ENCODE results near the gene RABEPK.

Gene RABEPK

DNA sequence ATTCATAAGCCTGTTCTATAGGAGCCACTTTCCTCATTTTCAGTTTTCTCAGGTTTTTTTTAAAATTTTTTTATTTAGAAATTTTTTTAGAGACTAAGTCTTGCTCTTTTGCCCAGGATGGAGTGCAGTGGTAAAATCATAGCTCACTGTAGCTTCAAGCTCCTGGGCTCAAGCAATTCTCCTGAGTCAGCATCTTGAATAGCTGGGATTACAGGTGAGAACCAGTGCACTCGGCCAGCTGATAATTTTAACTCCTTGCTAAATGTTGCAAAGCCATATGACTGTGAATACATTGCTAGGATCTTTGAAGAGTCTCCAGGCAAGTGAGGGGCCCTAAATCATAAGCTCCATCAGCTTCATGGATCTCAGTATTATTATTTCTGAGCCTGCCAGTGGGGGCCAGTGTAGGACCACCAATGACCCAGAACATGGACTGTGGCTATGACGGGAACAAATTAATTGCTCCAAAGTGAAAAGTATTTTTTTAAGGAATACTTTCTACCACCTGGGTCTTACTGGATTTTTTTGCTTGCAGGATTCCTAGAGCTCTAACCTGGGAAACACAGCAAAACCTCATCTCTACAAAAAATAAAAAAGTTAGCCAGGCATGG lies 55.5 kb downstream of the RABEPK start:
- no peak for DNase-seq

DNA sequence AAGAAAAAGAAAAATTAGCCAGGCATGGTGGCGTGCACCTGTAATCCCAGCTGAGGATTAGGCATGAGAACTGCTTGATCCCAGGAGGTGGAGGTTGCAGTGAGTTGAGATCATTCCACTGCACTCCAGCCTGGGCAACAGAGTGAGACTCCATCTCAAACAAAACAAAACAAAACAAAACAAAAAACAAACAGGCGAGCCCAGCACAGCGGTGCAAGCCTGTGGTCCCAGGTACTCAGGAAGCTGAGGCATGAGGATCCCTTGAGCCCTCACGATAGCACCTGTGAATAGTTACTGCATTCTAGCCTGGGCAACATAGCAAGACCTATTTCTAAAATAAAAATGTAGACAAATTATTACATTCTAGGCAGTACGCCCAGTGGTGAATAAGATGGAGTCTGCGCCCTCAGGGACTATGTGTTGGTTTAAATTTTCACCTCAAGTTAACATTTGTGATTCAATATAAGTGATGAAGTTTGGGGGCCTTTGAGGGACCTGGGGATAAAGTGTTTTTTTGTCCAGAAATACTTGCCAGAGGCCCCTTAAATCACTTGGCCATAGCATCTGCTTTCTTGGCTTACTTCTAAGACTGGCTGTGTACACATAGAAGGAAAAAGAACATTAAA lies 57.9 kb downstream of the RABEPK start:
- no peak for DNase-seq

DNA sequence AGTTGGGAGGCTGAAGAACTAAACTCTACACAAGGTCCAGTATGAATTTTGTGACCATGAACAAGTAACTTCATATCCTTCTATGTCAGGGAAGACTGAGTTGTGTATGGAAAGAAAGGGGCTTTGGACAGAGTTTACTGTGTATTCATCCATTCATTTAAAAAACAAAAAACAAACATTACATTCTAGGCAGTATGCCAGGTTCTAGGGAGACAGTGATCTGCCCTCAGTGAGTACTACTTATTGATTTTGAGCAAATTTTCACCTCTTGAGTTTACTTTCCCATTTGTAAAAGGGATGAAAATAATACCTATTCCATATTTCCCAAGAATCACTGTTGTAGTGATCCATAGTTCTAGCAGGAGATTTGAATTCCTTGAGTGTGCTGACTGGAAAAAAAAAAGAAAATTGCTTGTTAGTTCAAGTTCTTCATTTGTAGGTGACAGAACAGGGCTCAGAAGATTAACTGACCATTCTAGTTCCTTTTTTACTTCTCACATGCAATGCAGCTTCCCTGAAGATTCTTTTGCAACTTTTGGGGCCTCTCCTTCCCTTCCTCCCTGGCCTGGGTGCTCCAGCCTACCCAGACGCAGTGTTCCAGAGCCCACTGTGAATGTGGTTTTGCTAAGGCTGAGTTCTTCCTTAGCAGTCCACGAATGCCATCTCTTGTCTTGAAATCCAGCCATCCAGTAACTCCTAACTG lies 58.6 kb downstream of the RABEPK start:
- no peak for DNase-seq

DNA sequence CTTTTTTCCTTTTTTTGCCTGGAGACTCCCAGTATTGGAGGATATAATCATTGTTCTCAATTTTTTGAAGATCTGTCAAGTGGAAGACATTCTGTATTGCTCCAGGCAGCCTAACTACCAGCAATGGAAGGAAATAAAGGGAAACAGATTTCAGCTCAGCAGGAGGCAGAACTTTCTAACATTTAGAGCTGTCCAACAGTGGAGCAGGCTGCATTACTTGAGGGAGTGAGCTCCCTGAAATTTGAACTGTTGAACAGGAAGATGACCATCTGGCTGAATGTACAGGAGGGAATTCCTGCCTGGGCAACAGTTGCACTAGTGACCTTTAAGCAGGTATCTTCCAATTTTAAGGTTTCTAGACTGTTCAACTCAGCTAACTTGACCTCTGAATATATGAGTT lies 60.2 kb downstream of the RABEPK start:
- no peak for DNase-seq

DNA sequence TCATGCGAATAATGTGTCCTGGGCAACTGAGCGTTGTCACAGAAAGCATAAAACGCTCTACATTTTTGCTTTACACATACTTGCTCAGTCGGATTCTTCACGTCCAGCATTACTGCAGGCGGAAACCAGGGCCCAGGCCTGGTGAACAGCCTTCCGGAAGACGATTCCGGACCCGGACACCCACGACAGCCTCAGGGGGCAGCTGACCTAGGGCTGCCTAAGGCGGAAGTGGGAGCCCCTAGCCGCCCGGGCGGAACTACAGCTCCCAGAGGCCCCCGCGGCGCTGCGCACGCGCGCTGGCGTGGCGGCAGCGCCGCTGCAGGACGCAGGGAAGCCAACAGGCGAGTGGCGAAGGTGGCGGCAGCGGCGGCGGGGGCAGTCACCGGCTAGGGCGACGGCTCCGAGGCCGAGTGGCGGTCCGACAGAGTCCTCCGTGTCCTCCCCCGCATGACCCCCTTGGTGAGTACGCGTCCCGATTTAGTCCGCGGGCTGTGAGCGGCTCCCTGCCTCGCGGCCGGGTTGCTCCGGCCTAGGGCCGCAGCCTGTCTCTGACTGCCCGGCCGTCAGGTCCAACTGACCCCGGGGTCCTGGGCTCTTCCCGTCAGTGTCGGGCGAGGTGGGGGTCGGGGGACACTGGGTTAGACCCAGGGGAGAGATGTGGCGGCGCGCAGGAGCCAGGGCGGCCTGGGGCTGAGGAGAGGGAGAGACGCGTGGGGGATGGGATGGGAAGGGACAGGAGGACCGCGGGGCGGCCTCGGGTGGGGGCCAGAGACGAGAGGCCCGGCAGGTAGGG lies 61.4 kb downstream of the RABEPK start, which contains the start of gene GAPVD1:
GAPVD1 (plus strand) TSS at position 326 of the 793 bp plus-strand sequence. CDS start 37,096 bp downstream, outside the sequence.
- DNase-seq: peak; percentile 96

DNA sequence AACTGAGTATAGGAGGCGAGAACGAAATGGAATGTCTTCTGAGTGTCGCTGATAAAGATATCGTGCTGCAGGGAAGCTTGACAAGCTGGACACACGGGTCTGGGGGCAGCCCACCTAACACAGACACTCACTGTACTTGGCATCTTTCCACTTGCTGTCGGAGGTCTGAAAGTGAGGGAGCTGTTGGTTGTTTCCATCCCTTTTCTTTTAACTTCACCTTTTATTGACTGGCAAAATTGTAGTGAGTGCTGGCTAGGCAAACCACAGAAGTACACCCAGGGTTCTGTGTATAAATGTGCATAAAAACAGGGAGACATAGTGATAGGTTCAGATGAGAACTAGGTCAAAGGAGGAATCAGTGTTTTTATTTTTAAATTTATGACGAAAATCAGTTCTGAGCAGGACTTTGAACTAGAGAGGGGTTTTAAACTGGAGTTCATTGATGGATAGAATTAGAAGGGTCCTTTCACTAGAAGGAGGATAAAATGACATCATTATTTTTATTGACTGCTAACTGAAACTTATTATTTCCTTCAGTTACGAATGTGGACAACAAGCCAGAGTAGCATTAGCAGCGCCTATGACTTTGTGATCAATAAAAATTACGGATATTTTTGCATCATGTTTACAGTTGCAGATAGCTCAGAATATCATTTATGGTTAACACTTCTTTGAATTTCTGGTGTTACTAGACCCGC lies 62.1 kb downstream of the RABEPK start:
- no peak for DNase-seq

DNA sequence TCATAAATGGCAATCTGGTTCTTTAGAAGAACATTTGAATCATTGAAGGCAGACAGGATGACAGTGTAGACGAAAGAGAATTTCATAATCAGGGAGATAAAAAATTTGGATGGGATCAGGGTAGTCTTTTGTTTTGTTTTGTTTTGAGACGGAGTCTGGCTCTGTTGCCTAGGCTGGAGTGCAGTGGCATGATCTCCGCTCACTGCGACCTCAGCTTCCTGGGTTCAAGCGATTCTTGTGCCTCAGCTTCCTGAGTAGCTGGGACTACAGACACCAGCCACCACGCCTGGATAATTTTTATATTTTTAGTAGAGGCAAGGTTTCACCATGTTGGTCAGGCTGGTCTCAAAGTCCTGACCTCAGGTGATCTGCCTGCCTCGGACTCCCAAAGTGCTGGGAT lies 63.7 kb downstream of the RABEPK start:
- peak; percentile 40 for DNase-seq

DNA sequence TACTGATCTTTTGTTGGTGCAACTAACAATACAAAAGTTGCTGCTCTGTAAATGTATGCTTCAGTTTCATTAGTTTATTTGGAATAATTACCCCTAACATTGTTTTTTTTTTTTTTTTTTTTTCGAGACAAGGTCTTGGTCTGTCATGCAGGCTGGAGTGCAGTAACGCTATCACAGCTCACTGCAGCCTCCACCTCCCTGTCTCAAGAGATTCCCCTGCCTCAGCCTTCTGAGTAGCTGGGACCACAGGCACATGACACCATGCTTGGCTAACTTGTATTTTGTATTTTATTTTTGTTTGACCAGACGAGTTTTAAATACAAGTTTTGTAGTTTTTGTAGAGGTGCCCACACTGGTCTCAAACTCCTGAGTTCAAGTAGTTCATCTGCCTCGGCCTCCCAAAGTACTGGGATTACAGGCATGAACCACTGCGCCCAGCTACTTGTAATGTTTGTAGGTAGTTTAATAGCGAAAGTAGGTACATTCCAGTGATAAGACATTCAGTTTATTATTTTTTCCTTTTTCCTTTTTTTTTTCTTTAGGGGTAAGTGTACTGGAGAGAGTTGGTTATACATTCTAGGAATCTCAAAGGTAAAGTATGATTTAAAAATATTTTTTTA lies 68.2 kb downstream of the RABEPK start:
- DNase-seq: no peak

DNA sequence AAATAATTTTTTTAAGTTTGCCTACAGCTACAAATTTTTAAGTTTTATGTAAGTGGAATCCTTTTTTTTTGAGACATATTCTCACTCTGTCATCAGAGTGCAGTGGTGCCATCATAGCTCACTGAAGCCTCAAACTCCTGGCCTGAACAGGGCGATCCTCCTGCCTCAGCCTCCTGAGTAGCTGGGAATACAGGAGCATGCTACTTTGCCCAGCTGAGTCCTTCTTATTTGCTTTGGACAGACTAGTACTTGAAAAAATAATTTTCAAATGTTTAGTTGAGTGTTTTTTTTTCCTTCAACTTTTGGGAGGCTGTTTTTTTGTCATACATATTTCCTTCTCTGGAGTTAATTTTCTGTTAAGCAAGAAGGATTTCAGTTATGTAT lies 68.7 kb downstream of the RABEPK start:
- DNase-seq: no peak

DNA sequence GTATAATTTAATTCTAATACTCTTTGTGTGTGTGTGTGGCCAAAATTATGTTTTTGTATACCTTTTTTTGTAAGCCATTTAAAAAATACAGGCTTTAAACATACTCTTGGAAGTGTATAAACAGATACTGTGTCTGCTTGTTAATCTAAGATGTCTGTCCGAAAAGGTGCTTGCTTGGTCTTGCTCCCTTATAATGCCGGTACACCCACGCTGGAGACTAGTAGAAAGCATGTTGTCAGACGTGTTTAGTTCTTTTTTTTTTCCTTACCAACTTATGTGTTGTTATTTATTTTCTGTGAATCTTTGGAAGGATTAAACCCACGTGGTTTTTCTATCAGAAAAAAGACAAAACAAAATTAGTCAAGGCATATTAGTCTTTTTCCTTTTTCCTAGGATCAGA lies 70.7 kb downstream of the RABEPK start:
- no peak for DNase-seq

DNA sequence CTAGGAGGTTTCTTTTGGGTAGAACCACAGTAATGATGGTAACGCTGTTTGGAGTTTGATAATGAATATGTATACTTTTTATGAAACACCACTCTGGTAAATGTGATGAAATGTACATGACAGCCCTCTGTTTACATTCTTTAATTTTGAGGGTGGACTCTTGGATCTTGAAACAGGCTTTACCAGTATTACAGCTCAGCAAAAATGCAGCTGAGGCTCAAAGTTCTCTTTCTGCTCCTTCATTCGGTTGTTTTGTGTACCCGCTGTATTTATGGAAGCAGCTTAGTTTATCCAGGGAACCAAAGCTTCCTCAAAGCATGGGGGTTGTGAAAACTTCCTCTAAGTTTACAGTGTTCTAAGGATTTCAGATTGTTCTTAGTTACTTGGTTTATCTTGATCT lies 72.4 kb downstream of the RABEPK start:
- DNase-seq: no peak

DNA sequence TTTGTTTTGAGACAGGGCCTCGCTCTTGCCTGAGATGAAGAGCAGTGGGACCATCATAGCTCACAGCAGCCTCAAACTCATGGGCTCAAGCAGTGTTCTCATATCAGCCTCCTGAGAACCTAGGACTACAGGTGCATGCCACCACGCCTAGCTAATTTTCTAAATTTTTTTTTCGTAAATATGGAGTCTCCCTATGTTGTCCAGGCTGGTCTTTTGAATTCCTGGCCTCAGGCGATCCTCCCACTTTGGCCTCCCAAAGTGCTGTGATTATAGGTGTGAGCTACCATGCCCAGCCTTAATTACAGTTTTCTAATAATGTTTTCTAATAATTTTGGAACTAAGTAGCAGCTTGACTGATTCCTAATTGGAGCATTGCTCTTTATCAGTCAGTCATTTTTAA lies 76.4 kb downstream of the RABEPK start:
- no peak for DNase-seq

DNA sequence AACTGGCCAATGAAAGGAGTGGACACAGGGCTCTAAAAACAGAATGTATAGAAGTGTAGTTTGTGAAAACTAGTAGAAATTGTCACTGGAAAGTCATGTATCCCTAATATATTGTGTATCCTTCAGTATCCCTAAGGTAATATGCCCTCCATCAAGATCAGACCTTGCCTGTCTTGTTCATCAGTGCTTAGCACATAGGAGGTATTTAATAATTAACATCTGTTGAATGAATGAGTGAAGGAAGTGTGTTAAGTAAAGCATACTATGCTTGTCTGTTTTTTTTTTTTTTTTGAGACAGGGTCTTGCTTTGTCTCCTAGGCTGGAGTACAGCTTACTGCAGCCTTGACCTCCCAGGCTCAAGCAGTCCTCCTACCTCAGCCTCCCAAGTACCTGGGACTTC lies 77.1 kb downstream of the RABEPK start:
- DNase-seq: no peak

DNA sequence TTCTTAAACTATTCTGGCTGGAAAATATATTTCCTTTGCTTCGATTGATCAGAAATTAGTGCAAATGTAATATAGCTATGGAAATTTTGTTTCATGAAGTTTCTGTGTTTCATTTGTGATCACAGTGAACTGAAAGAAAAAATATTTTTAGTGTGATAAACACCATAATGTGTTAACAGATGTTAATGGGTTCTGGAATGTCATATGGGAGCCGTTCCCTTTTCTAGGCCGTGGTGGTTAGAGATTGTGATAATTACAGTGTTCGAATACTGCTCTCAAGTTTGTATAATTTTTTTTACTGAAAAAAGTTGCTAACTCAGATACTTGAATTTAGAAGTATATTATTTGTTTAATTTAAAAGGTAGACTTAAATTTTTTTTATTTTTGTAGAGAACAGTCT lies 80.6 kb downstream of the RABEPK start:
- no peak for DNase-seq
